HG03139 (cell line): Measurements from ENCODE around the gene MAP3K4.
"Not testable (repeated sequence)": the region's sequence is repeated elsewhere in the genome, so short reads cannot be mapped to it uniquely, and the experiment has no call there.

Source experiments
- ATAC-seq: cut with Tn5 transposase; IDR thresholded peaks from one replicate; pipeline ENCODE4 v1.9.1; 2021; ENCODE audit not compliant: unreplicated experiment

MAP3K4 gene

GRCh38 chr6:160972111-160972510 is 19.5 kb upstream of the MAP3K4 start:
- no peak for ATAC-seq

GRCh38 chr6:160972594-160972993 is 19.0 kb upstream of the MAP3K4 start:
- ATAC-seq = not testable (repeated sequence)

- no peak for ATAC-seq
Observed at GRCh38 chr6:160973311-160974250, 18.0 kb upstream of the MAP3K4 start.

- ATAC-seq = no peak
Observed at GRCh38 chr6:160974304-160974771, 17.2 kb upstream of the MAP3K4 start.

GRCh38 chr6:160975162-160975561 is 16.4 kb upstream of the MAP3K4 start:
- ATAC-seq = no peak

GRCh38 chr6:160975961-160976360 is 15.6 kb upstream of the MAP3K4 start:
- ATAC-seq = not testable (repeated sequence)

GRCh38 chr6:160978141-160978901 is 13.2 kb upstream of the MAP3K4 start:
- ATAC-seq = no peak

GRCh38 chr6:160979061-160979708 is 12.4 kb upstream of the MAP3K4 start:
- no peak for ATAC-seq

- not testable (repeated sequence) for ATAC-seq
Observed at GRCh38 chr6:160983377-160983948, 8.1 kb upstream of the MAP3K4 start.

- no peak for ATAC-seq
Observed at GRCh38 chr6:160986851-160987250, 4.7 kb upstream of the MAP3K4 start.

GRCh38 chr6:160987265-160987664 is 4.3 kb upstream of the MAP3K4 start:
- ATAC-seq = no peak

- no peak for ATAC-seq
Observed at GRCh38 chr6:160990847-160991405, 643 bp upstream of the MAP3K4 start.

- peak; percentile 47 for ATAC-seq
Observed at GRCh38 chr6:160992061-160992979, 751 bp downstream of the MAP3K4 start.

GRCh38 chr6:160992980-160993314 is 1.4 kb downstream of the MAP3K4 start:
- no peak for ATAC-seq

- ATAC-seq = no peak
Observed at GRCh38 chr6:160995271-160995670, 3.7 kb downstream of the MAP3K4 start.

- no peak for ATAC-seq
Observed at GRCh38 chr6:160996131-160996601, 4.6 kb downstream of the MAP3K4 start.

GRCh38 chr6:160998217-160998616 is 6.6 kb downstream of the MAP3K4 start:
- no peak for ATAC-seq

- no peak for ATAC-seq
Observed at GRCh38 chr6:160998766-160999165, 7.2 kb downstream of the MAP3K4 start.

GRCh38 chr6:160999516-160999915 is 7.9 kb downstream of the MAP3K4 start:
- ATAC-seq = no peak

GRCh38 chr6:161000632-161001031 is 9.1 kb downstream of the MAP3K4 start:
- no peak for ATAC-seq
